ENCODE data around the gene PDE6B.
"Not testable (repeated sequence)": the region's sequence is repeated elsewhere in the genome, so short reads cannot be mapped to it uniquely, and the experiment has no call there.

Gene PDE6B

DNA sequence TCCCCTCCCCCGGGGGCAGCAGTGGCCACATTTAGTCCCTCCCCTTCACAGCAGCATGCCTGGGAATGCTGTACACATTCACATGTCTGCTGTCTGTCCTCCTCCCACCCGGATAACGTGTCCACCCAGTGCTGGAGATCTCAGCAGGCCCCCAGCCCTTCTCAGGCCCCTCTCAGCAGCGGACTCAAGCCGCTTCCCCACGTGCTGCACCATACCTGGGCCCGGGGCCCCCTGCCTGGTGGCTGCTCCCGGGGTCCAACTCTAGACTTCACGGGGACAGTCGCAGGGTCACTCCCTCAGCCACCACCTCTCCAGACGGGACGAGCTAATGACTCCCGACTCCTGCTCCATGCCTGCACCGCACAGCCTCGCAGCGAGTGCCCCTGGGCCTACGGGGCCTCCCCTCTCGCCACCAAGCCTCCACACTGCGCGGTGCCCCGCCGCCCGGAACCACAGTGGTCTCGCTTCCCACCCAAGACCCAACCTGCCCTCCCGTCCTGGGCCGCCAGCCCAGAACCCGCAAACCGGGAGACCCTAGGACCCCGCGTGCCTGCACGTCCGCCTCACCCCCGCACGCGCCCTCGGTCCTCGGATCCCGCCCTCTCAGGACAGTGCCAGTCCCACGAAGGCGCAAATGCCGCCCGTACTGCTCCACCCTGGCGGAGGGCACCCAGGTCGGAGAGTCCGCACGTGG is 79.0 kb downstream of the PDE6B start:
- no peak for DNase-seq (ENCODE audit: low spot score)

DNA sequence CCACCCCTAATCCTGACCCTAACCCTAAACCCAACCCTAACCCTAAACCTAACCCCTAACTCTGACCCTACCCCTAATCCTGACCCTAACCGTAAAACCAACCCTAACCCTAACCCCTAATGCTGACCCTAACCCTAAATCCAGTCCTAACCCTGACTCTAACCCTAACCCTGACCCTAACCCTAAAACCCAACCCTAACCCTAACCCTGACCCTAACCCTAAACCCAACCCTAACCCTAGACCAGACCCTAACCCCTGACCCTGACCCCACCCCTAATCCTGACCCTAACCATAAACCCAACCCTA is 79.6 kb downstream of the PDE6B start:
- DNase-seq (ENCODE audit: low spot score), result no peak

- DNase-seq (ENCODE audit: low spot score), result peak; percentile 100
Observed at GRCh38 chr4:705278-706082, 80.1 kb downstream of the PDE6B start, which contains the start of gene PCGF3. PCGF3 (plus strand) TSS chr4:705832; CDS start chr4:733681, 27,849 bp downstream.

GRCh38 chr4:706083-706633 is 80.8 kb downstream of the PDE6B start:
- DNase-seq (ENCODE audit: low spot score), result not testable (repeated sequence)

- DNase-seq (ENCODE audit: low spot score), result no peak
Observed at GRCh38 chr4:706834-707598, 81.6 kb downstream of the PDE6B start.

- no peak for DNase-seq (ENCODE audit: low spot score)
Observed at GRCh38 chr4:707929-708630, 82.7 kb downstream of the PDE6B start.

DNA sequence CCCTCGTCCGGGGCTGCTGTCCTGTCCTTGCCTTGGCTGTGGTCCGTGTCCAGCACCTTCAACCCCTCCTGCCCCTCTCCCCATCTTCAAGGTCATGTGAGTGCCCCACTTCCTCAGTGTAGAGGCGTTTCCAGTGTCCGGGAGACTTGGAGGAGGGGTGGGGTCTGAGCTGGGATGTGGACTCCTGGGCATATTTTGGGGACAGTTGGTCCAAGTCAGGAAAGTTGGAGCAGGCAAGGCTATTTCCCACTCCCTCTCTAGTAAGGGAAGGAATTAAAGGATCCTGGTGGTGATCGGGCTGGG is 83.2 kb downstream of the PDE6B start:
- DNase-seq (ENCODE audit: low spot score), result no peak

GRCh38 chr4:709348-709747 is 84.0 kb downstream of the PDE6B start:
- no peak for DNase-seq (ENCODE audit: low spot score)

DNA sequence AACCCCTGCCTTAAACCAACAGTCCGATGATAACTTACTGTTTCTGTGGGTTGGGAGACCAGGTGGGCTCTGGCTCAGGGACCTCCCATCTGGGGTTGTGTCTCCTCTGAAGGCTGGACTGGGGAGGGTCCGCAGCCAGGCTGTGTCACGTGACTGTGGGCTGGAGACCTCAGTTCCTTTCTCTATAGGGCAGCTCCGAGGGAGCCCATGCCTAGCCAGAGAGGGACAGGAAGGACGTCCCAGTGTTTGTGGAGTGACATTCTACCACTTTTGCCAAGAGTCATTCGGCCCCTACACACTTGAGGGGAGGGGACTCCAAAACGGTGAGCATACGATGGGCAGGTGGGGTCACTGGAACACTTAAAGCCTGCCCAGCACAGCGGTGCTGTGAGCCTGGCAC is 84.7 kb downstream of the PDE6B start:
- no peak for DNase-seq (ENCODE audit: low spot score)

DNA sequence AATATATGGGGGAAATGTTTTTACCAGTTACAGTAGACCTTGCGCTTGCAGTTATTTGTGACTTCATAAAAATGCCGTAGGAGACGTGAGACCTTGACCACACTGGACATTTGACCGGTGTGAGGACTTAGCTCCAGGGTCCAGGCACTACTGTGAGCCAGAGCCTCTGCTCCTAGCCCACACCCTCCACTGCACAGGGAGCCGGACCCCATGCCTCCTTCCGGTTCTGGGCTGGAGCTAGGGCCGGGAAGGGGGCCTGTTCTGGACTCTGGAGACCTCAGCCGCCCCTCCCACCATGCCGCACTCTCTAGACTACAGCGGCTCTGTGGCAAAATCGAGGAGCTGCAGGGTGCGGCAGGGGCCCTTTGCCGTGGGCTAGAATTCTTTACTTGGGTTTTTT is 85.5 kb downstream of the PDE6B start:
- DNase-seq (ENCODE audit: low spot score), result no peak

DNA sequence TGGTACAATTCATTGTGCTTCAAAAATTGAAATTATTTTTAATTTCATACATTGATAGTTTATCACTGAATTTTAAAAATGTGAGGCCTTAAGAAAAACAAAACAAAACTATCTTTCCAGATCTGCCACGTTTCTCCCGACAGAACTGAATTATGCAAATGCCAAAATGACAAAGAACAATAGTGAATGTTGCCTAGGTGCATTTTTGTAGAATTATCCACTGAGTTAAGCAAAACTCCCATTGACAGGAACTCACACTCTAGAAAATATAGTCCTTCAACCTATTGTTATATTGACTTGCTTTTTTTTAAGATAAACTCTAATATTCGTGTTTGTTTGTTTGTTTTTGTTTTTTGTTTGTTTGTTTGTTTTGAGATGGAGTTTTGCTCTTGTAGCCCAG is 86.7 kb downstream of the PDE6B start:
- no peak for DNase-seq (ENCODE audit: low spot score)

DNA sequence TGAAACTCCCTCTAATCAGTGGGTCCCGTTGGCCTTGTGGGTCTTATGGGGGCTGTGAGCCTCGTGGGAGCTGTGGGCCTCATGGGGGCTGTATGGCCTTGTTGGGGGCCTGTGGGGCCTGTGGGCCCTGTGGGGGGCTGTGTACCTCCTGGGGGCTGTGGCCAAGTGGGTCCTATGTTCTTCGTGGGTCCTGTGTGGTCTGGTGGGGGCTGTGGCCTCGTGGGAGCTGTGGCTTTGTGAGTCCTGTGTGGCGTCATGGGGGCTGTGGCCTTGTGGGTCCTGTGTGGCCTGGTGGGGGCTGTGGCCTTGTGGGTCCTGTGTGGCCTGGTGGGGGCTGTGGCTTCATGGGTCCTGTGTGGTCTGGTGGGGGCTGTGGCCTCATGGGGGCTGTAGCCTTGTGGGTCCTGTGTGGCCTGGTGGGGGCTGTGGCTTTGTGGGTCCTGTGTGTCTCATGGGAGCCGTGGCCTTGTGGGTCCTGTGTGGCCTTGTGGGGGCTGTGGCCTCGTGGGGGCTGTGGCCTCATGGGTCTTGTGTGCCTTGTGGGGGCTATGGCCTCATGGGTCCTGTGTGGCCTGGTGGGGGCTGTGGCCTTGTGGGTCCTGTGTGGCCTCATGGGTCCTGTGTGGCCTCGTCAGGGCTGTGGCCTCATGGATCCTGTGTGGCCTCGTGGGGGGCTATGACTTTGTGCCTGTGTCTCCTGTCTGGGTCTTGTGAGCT is 87.7 kb downstream of the PDE6B start:
- DNase-seq (ENCODE audit: low spot score), result no peak

DNA sequence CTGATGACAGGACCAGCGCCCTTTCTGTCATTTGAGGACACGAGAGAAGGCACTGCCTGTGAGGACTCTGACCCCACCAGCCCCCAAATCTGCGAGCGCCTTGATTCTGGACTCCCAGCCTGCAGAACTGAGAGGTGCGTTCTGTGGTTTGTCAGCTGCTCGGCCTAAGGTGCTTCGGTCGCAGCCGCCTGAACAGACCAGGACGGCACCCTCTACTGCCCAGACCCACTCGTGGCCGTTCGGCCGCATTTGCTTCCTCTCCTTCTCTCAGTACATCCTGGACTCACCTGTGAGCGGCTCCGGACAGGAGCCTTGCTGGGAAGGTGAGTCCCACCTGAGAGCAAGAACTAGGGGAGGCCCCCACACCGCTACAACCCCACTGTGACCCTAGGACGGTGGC is 88.7 kb downstream of the PDE6B start:
- no peak for DNase-seq (ENCODE audit: low spot score)

DNA sequence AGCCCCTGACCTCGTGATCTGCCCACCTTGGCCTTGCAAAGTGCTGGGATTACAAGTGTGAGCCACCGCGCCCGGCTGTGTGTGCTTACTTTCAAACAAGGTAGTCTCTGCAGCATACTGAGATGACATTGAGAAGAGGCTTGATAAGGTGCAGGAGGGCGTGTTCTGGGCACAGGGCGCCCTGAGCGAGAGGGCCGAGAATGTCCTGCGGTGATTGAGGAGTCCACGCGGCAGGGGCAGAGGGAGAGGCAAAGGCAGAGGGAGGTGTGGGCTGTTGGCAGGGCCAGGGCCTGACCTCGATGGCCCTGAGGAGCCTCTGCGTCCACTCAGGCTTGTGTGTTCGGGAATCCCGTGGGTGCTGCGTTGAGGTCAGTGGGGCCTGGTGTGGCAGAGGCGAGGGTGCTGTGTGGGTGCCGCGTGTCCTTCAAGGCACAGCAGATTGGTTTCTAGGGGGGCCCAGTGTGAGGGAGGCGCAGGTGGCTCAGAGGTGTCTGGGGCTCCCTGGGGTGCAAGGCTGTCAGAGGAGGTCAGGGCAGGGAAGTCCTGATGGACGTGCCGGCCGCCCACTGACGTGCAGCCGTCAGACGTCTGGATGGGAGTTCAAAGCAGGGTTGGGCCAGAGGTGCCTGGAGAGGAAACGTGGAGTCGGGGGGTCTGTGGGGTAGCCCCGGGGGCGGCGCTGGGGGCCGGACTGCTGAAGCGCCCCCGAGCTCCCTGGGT is 92.4 kb downstream of the PDE6B start:
- no peak for DNase-seq (ENCODE audit: low spot score)

GRCh38 chr4:718460-718859 is 93.1 kb downstream of the PDE6B start:
- no peak for DNase-seq (ENCODE audit: low spot score)

Data from hepatic stellate cell (primary cell).